Stimulated activated CD4-positive, alpha-beta T cell treated with anti-CD3 and anti-CD28 coated beads, Interleukin-15, amount 100 ng/mL, for 1 hour (primary cell): ENCODE results near the gene ZNF804B.

Experiments used
- DNase-seq, 2 donors: peaks; one replicate each; pipeline ENCODE4 v3.0.0-alpha.2; 2020; ENCODE audit warnings: low read depth in 1 of 2, low spot score in 1 of 2

The ZNF804B gene

GRCh38 chr7:89259085-89259484, 499.6 kb downstream of the ZNF804B start:
- DNase-seq = no peak

GRCh38 chr7:89264126-89264525, 504.6 kb downstream of the ZNF804B start:
- no peak for DNase-seq

GRCh38 chr7:89265631-89266030, 506.1 kb downstream of the ZNF804B start:
- DNase-seq = no peak

GRCh38 chr7:89283302-89283701, 523.8 kb downstream of the ZNF804B start:
- DNase-seq = no peak

DNA sequence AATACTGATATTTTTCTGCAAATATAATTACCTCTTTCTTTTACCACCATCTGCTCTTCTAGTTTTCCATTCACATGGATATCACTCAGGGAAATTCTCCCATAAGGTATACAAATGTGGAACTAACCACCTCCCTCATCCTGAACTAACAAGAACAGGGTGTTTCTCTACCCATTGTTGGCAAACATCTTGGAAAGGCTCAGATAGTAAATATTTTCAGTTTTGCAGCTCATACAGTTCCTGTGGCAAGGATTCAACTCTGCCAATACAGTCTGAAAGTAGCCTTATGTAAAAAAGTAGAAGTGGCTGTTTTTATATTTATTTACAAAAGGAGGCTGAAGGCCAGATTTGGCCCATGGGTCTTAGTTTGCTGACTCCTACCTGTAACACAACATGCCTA, 549.0 kb downstream of the ZNF804B start:
- DNase-seq = no peak

DNA sequence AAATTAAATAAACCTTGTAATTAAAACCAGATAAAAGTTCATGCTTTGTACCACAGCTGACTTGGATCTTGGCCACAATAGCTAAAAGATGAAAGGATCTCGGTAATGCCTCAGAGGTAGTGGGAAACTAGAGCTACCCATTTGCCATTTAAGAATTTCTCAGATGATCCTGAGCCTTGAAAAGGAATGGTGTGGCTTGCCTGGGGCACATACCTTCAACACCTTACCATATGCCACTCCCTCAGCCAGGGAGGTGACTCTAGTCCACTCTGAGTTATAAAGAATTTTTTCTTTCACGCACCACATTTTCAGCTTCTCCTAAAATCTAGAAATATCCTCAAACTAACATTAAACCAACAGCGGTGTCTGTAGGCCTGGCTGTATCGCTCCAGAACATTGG, 552.4 kb downstream of the ZNF804B start:
- no peak for DNase-seq

DNA sequence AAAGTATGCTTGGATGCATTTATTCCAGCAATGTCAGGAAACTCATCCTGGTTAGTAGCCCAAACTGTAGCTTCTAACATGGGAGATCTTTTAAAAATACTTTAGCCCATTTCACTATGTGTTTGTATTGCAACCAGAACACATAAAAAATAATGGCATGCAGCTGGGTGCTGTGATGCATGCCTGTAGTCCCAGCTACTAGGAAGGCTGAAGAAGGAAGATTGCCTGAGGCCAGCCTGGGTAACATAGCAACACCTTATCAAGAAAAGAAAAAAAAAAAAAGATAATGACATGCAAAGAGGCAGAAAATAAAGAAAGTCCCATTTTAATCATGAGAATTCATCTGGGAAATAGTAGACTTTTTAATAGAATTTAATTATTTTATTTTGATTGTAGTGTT, 553.1 kb downstream of the ZNF804B start:
- no peak for DNase-seq

GRCh38 chr7:89316584-89317251, 557.2 kb downstream of the ZNF804B start:
- no peak for DNase-seq

GRCh38 chr7:89332026-89332425, 572.5 kb downstream of the ZNF804B start:
- DNase-seq = no peak

GRCh38 chr7:89334797-89335196, 575.3 kb downstream of the ZNF804B start:
- DNase-seq = no peak

DNA sequence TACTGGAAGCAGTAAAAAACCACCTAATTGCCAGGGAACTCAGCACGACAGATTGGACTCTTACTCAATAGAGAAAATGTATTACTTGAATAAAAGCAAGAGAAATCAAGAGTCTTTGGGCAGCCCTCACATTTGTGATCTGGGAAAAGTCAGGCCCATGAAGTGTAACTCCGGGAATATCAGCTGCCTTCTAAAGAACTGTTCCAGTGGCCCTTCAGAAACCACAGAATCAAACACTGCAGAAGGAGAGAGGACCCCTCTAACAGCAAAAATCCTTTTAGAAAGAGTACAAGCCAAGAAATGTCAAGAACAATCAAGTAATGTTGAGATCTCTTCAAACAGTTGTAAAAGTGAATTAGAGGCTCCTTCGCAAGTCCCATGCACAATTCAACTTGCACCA, 576.0 kb downstream of the ZNF804B start:
- DNase-seq = no peak

GRCh38 chr7:89336121-89336520, 576.6 kb downstream of the ZNF804B start:
- no peak for DNase-seq

- no peak for DNase-seq
Measured at GRCh38 chr7:89339748-89340147, 580.2 kb downstream of the ZNF804B start.

- no peak for DNase-seq
Measured at GRCh38 chr7:89357121-89357520, 597.6 kb downstream of the ZNF804B start.

DNA sequence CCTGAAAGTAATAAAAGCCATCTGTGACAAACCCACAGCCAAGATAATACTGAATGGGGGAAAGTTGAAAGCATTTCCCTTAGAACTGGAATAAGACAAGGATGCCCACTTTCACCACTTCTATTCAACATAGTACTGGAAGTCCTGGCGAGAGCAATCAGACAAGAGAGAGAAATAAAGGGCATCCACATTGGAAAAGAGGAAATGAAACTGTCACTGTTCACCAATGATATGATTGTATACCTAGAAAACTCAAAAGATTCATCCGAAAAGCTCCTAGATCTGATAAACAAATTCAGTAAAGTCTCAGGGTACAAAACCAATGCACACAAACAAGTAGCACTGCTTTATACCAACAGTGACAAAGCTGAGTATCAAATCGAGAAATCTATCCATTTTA, 617.7 kb downstream of the ZNF804B start:
- no peak for DNase-seq

DNA sequence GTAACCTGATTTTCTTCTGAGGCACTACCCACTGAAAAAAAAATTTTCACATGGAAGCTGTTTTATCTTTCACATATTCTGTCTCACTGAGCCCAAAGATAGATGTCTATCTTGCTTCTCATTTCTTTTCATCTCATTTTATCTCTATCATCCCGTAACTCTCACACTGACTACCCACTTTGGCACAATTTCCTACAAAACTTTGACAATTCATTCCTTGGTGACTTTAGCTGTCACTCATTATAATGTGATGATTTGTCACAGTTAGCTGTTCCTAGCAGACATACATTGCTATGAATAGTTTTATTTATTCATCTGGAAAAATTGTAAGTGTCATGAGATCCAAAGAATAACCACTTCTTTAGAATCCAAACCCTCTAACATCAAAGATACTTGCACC, 625.9 kb downstream of the ZNF804B start:
- no peak for DNase-seq
